ENCODE measurements around the gene SSRP1.

The SSRP1 gene

GRCh38 chr11:57357856-57358255 lies 22.2 kb upstream of the SSRP1 start:
- TF ChIP-seq CTCF (IDR thresholded peaks at IDR 0.05): no peak

- no peak for TF ChIP-seq CTCF (IDR thresholded peaks at IDR 0.05)
Observed at GRCh38 chr11:57357310-57357709, 21.6 kb upstream of the SSRP1 start.

- no peak for TF ChIP-seq CTCF (IDR thresholded peaks at IDR 0.05)
Observed at GRCh38 chr11:57356268-57356667, 20.6 kb upstream of the SSRP1 start.

GRCh38 chr11:57354699-57355098 lies 19.0 kb upstream of the SSRP1 start:
- no peak for TF ChIP-seq CTCF (IDR thresholded peaks at IDR 0.05)

- TF ChIP-seq CTCF (IDR thresholded peaks at IDR 0.05): no peak
Observed at GRCh38 chr11:57353852-57354251, 18.2 kb upstream of the SSRP1 start.

GRCh38 chr11:57353446-57353845 lies 17.8 kb upstream of the SSRP1 start:
- TF ChIP-seq CTCF (IDR thresholded peaks at IDR 0.05): no peak

GRCh38 chr11:57353036-57353435 lies 17.3 kb upstream of the SSRP1 start:
- TF ChIP-seq CTCF (IDR thresholded peaks at IDR 0.05): no peak

- peak; percentile 93 for TF ChIP-seq CTCF (IDR thresholded peaks at IDR 0.05)
Observed at GRCh38 chr11:57349491-57350274, 14.0 kb upstream of the SSRP1 start.

Data from LNCAP (cell line).